B cell (primary cell): ENCODE results near the gene IBTK. TPM values are rescaled to one million over a fixed set of nuclear protein-coding genes. Genes with fewer than 3 reads are reported as not detected.

Source experiments
- ATAC-seq: fragments of 200-7000 bp; cut with Tn5 transposase; one replicate; pipeline ENCODE4 v1.10.0; 2021; ENCODE audit warnings: low read depth, mild to moderate bottlenecking, moderate number of reproducible peaks, moderate library complexity
- CTCF ChIA-PET: fragments of 350-600 bp; sonication (Branson Sonifier 250); formaldehyde crosslinking; loops from one replicate; lab custom pipeline; 2021; ENCODE audit warnings: antibody characterized with exemption, inconsistent platforms; lab: Charles Lee
- POLR2A ChIA-PET: fragments of 350-600 bp; sonication (Branson Sonifier 250); formaldehyde crosslinking; loops from one replicate; lab custom pipeline; 2021; ENCODE audit warnings: antibody characterized with exemption; lab: Charles Lee
- DNase-seq: peaks from one replicate; pipeline ENCODE4 v3.0.0; 2013
- H2AFZ ChIP-seq: 2 replicates; pipeline ENCODE4 v1.6.1; 2012; ENCODE audit warnings: mild to moderate bottlenecking, low read depth, low read length; ENCODE audit not compliant: insufficient read depth, poor library complexity, severe bottlenecking
- H3K27ac ChIP-seq, 2 donors: 1 replicate in 1 of 2; 2 replicates in 1 of 2; pipeline ENCODE4 v1.5.1; 2012 to 2013; ENCODE audit warnings: low read length in 2 of 2, mild to moderate bottlenecking in 2 of 2, moderate library complexity in 1 of 2
- H3K27me3 ChIP-seq, 4 experiments: fragments of 200-600 bp in 1 of 4; sonication (generic) in 1 of 4; replicated peaks in 1 of 4; 1 replicate in 2 of 4; 2 replicates in 2 of 4; pipeline versions ENCODE4 v1.6.1 to v1.7.0; 2013 to 2016; ENCODE audit warnings: low read length in 3 of 4, mild to moderate bottlenecking in 2 of 4, mixed read lengths in 1 of 4, moderate library complexity in 1 of 4; ENCODE audit not compliant: insufficient read depth in 4 of 4, control insufficient read depth in 3 of 4; ENCODE audit errors: control extremely low read depth in 1 of 4
- H3K36me3 ChIP-seq, 2 experiments: replicated peaks in 1 of 2; 1 replicate in 1 of 2; 2 replicates in 1 of 2; pipeline versions ENCODE4 v1.6.1 to v1.7.1; 2013; ENCODE audit warnings: low read length in 1 of 2; ENCODE audit not compliant: insufficient read depth in 2 of 2, control insufficient read depth in 1 of 2; ENCODE audit errors: control extremely low read depth in 1 of 2, extremely low read depth in 1 of 2
- H3K4me1 ChIP-seq, 2 donors: fragments of 200-600 bp in 1 of 2; sonication (generic) in 1 of 2; 1 replicate in 1 of 2; 2 replicates in 1 of 2; pipeline versions ENCODE4 v1.5.1 to v1.6.1; 2013 to 2017; ENCODE audit warnings: low read length in 2 of 2; ENCODE audit not compliant: control insufficient read depth in 2 of 2, insufficient read depth in 2 of 2
- H3K4me2 ChIP-seq: replicated peaks from 2 replicates; pipeline ENCODE3; 2012; ENCODE audit warnings: mild to moderate bottlenecking, low read depth, low read length; ENCODE audit not compliant: poor library complexity, severe bottlenecking
- H3K4me3 ChIP-seq, 5 experiments: fragments of 200-600 bp in 1 of 5; sonication (generic) in 1 of 5; 1 replicate in 3 of 5; 2 replicates in 2 of 5; pipeline versions ENCODE4 v1.5.1 to v1.7.0; 2011 to 2016; ENCODE audit warnings: low read length in 4 of 5, mild to moderate bottlenecking in 4 of 5, low read depth in 2 of 5, control low read depth in 1 of 5, moderate library complexity in 1 of 5; ENCODE audit not compliant: insufficient read depth in 1 of 5; ENCODE audit errors: control extremely low read depth in 1 of 5, extremely low read depth in 1 of 5
- H3K79me2 ChIP-seq: fragments of 200-600 bp; sonication (generic); one replicate; pipeline ENCODE4 v1.6.0; 2016; ENCODE audit warnings: low read length; ENCODE audit not compliant: control insufficient read depth, insufficient read depth
- H3K9ac ChIP-seq: fragments of 200-600 bp; sonication (generic); 2 replicates; pipeline ENCODE4 v1.6.1; 2017; ENCODE audit warnings: mild to moderate bottlenecking, low read length, moderate library complexity
- H3K9me3 ChIP-seq, 3 donors: one replicate each; pipeline versions ENCODE4 v1.6.1 to v1.7.1; 2013; ENCODE audit warnings: low read length in 2 of 3; ENCODE audit not compliant: control insufficient read depth in 2 of 3, insufficient read depth in 1 of 3; ENCODE audit errors: control extremely low read depth in 1 of 3
- H4K20me1 ChIP-seq: 2 replicates; pipeline ENCODE4 v1.6.0; 2012; ENCODE audit warnings: mild to moderate bottlenecking, low read length; ENCODE audit not compliant: insufficient read depth, control insufficient read depth, poor library complexity, severe bottlenecking
- H3K27ac Mint-ChIP-seq: one replicate; pipeline ENCODE4 v1.8.0; 2021; ENCODE audit warnings: mixed read lengths
- H3K27me3 Mint-ChIP-seq: one replicate; pipeline ENCODE4 v1.8.0; 2021; ENCODE audit warnings: mixed read lengths
- H3K4me1 Mint-ChIP-seq: one replicate; pipeline ENCODE4 v1.8.0; 2021; ENCODE audit warnings: mixed read lengths
- H3K4me3 Mint-ChIP-seq: one replicate; pipeline ENCODE4 v1.8.0; 2021; ENCODE audit warnings: mixed read lengths
- H3K9me3 Mint-ChIP-seq: one replicate; pipeline ENCODE4 v1.8.0; 2022; ENCODE audit warnings: mixed read lengths; ENCODE audit not compliant: insufficient read depth
- EZH2 ChIP-seq: IDR thresholded peaks from 2 replicates; pipeline ENCODE4 v1.6.1; 2012; ENCODE audit warnings: borderline replicate concordance, low read depth, mild to moderate bottlenecking, moderate library complexity, low read length; ENCODE audit not compliant: insufficient read depth, poor library complexity, severe bottlenecking
- whole genome bisulfite sequencing: methylation state at CpG from one replicate; pipeline ENCODE4 v1.1.5; 2013; ENCODE audit warnings: missing lambda C conversion rate; ENCODE audit not compliant: insufficient coverage; 5-methylcytosine and 5-hydroxymethylcytosine counted together
- intact Hi-C: fragments of 100-400 bp; cut with micrococcal nuclease; formaldehyde crosslinking; loops from one replicate; pipeline ENCODE4 v1.10.0; 2022
- polyA plus RNA-seq: library from polyadenylated mRNA; depleted of rRNA; stranded (reverse); fragments of >200 nt; gene quantifications from 2 replicates; pipeline ENCODE4 v1.2.3, GENCODE V29; 2012
- total RNA-seq, 2 donors: library from RNA; stranded (reverse); fragments of 120-200 nt in 1 of 2; gene quantifications; 1 replicate in 1 of 2; 2 replicates in 1 of 2; pipeline versions ENCODE4 v1.2.3 to v1.2.4, GENCODE V29; 2013 to 2022
- TF ChIP-seq, protein P1 (sequence below): fragments of 200-600 bp; IDR thresholded peaks from one replicate; pipeline ENCODE4 v1.8.0; 2022; ENCODE audit warnings: antibody characterized with exemption, mild to moderate bottlenecking

The IBTK gene
- total and polyA plus RNA-seq, 2 donors (not counting 1 experiment from before 2014, with no cell fraction given): 4.4 to 28.3 TPM

GRCh38 chr6:82182756-82183155 lies 64.8 kb downstream of the IBTK start:
- Histone ChIP-seq H3K36me3 (peaks cover 8 to 26% of the 10 kb centered on the region in 2 experiments), H3K9ac (no peak overlapping the region), H3K79me2 (no peaks in the 10 kb centered on the region), H2AFZ (no peak overlapping the region), H3K4me3 (no peak overlapping the region), H3K27me3 (no peaks in the 10 kb centered on the region), H3K27ac (no peak overlapping the region), H4K20me1 (no peaks in the 10 kb centered on the region), H3K4me2 (no peak overlapping the region), H3K9me3 (no peaks in the 10 kb centered on the region), H3K4me1 (no peaks in the 10 kb centered on the region)
- Mint-ChIP-seq H3K9me3 (no peaks in the 10 kb centered on the region), H3K4me3 (no peak overlapping the region), H3K27ac (no peak overlapping the region), H3K27me3 (no peaks in the 10 kb centered on the region), H3K4me1 (no peaks in the 10 kb centered on the region)
- ChIA-PET POLR2A (no interaction called here), CTCF (no interaction called here)
- TF ChIP-seq, protein P1, sequence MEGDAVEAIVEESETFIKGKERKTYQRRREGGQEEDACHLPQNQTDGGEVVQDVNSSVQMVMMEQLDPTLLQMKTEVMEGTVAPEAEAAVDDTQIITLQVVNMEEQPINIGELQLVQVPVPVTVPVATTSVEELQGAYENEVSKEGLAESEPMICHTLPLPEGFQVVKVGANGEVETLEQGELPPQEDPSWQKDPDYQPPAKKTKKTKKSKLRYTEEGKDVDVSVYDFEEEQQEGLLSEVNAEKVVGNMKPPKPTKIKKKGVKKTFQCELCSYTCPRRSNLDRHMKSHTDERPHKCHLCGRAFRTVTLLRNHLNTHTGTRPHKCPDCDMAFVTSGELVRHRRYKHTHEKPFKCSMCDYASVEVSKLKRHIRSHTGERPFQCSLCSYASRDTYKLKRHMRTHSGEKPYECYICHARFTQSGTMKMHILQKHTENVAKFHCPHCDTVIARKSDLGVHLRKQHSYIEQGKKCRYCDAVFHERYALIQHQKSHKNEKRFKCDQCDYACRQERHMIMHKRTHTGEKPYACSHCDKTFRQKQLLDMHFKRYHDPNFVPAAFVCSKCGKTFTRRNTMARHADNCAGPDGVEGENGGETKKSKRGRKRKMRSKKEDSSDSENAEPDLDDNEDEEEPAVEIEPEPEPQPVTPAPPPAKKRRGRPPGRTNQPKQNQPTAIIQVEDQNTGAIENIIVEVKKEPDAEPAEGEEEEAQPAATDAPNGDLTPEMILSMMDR: no peak
- no peak for TF ChIP-seq EZH2
- intact Hi-C loops: no loop called here
- DNase-seq (no peak), ATAC-seq (no peak)
- WGBS: no CpG with 5 or more reads among the region's 1 CpG

DNA sequence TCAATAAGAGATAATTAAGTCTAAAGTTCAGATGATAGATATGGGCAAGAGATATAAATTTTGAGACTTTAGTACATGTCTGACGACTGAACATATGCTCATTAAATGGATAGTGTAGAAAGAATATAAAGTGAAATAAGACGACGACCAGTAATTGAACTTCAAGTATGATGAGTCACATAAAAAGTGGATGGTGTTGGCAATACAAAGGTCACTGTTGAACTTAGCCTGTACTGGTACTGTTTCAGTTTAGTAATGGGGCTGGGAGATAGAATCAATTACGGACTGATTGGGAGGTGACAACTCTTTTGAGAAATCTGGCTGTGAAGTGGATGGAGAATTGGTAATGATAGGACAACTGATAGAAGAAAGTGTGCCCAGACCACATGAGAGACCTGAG lies 68.1 kb downstream of the IBTK start:
- 99% methylated on average over 4 of the region's 4 CpGs for WGBS
- no peak overlapping the region for H2AFZ ChIP-seq
- H4K20me1 ChIP-seq: no peaks in the 10 kb centered on the region
- POLR2A ChIA-PET: no interaction called here
- no peak overlapping the region for H3K4me3 ChIP-seq
- no peak overlapping the region for H3K27ac Mint-ChIP-seq
- H3K4me3 Mint-ChIP-seq: no peak overlapping the region
- TF ChIP-seq EZH2: no peak
- TF ChIP-seq, protein P1: no peak
- CTCF ChIA-PET: no interaction called here
- ATAC-seq: no peak
- H3K4me1 ChIP-seq: no peaks in the 10 kb centered on the region
- H3K79me2 ChIP-seq: no peaks in the 10 kb centered on the region
- DNase-seq: no peak
- no peaks in the 10 kb centered on the region for H3K9me3 ChIP-seq
- peaks cover 6 to 23% of the 10 kb centered on the region in 2 experiments for H3K36me3 ChIP-seq
- no peaks in the 10 kb centered on the region for H3K4me1 Mint-ChIP-seq
- H3K27ac ChIP-seq: no peak overlapping the region
- no peaks in the 10 kb centered on the region for H3K27me3 ChIP-seq
- intact Hi-C loops: no loop called here
- no peak overlapping the region for H3K9ac ChIP-seq
- H3K27me3 Mint-ChIP-seq: no peaks in the 10 kb centered on the region
- H3K9me3 Mint-ChIP-seq: no peaks in the 10 kb centered on the region
- no peak overlapping the region for H3K4me2 ChIP-seq
